ENCODE data around the gene LRSAM1.

GRCh38 chr9:127402401-127403090, 48.8 kb upstream of the LRSAM1 start:
- TF ChIP-seq, protein P1, sequence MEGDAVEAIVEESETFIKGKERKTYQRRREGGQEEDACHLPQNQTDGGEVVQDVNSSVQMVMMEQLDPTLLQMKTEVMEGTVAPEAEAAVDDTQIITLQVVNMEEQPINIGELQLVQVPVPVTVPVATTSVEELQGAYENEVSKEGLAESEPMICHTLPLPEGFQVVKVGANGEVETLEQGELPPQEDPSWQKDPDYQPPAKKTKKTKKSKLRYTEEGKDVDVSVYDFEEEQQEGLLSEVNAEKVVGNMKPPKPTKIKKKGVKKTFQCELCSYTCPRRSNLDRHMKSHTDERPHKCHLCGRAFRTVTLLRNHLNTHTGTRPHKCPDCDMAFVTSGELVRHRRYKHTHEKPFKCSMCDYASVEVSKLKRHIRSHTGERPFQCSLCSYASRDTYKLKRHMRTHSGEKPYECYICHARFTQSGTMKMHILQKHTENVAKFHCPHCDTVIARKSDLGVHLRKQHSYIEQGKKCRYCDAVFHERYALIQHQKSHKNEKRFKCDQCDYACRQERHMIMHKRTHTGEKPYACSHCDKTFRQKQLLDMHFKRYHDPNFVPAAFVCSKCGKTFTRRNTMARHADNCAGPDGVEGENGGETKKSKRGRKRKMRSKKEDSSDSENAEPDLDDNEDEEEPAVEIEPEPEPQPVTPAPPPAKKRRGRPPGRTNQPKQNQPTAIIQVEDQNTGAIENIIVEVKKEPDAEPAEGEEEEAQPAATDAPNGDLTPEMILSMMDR (IDR thresholded peaks at IDR 0.05; ENCODE audit: low read length) = no peak
- no peak for TF ChIP-seq EZH2 (optimal IDR thresholded peaks at IDR 0.05; ENCODE audit: low read depth, low read length)

Data from MM.1S (cell line).